Stimulated activated CD4-positive, alpha-beta T cell treated with anti-CD3 and anti-CD28 coated beads, TNF-alpha, amount 100 ng/mL, for 4 hours (primary cell): ENCODE results near the gene FYCO1.

Experiments
- DNase-seq, 3 experiments: peaks; one replicate each; pipeline ENCODE4 v3.0.0-alpha.2; 2020; ENCODE audit warnings: low read depth in 3 of 3

FYCO1 gene

DNA sequence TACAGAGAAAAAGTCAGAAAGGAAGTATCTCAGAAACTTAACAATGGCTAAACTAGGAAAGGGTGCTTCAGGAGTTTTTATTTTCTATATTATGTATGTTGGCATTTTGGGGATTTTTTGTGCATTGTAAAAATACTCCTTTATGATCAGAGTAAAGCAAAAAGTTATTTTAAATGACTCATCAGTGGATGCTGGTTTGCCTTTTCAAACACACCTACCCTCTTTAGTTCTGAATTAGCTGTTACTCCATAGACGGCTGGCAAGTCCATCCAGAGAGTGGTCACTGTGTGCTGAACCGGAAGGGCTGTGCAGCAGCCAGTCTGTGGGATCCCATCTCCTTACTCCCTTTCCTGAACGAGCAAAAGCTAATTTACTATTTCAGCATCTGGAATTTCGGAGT, 108.3 kb downstream of the FYCO1 start:
- DNase-seq, result no peak

DNA sequence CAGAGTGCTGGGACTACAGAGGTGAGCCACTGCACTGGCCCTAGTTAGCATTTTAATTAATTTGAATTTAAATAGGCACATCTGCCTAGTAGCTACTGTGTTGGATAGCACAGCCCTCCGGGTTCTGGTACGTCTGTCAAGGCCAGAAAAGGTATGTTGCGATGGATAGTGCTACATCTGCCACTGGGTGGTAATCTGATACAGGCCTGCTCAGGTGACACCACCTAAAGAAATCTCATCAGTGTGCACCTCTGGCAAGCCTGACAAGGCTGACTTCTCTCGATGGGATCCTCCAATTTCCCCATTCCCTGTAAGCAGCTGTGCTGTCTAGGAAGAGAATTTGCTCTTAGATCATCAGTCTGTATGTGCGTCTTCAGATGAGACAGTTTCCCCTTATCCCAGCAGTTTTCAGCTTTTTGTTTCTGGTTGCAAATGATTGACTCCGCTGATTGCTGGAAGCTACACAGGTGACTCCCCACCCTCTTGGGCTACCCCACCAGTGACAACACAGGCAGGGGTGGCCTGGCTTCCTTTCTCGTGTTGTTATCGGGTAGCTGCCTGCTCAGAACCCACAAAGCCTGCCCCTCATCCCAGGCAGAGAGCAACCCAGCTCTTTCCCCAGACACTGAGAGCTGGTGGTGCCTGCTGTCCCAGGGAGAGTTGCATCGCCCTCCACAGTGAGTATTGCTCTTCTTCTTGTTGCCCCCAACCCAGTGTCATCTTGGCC, 109.5 kb downstream of the FYCO1 start, which contains the start of gene CCR9:
CCR9 (plus strand) TSS at position 565 of the 727 bp plus-strand sequence. CDS start 8,391 bp downstream, outside the sequence.
- DNase-seq, result no peak

DNA sequence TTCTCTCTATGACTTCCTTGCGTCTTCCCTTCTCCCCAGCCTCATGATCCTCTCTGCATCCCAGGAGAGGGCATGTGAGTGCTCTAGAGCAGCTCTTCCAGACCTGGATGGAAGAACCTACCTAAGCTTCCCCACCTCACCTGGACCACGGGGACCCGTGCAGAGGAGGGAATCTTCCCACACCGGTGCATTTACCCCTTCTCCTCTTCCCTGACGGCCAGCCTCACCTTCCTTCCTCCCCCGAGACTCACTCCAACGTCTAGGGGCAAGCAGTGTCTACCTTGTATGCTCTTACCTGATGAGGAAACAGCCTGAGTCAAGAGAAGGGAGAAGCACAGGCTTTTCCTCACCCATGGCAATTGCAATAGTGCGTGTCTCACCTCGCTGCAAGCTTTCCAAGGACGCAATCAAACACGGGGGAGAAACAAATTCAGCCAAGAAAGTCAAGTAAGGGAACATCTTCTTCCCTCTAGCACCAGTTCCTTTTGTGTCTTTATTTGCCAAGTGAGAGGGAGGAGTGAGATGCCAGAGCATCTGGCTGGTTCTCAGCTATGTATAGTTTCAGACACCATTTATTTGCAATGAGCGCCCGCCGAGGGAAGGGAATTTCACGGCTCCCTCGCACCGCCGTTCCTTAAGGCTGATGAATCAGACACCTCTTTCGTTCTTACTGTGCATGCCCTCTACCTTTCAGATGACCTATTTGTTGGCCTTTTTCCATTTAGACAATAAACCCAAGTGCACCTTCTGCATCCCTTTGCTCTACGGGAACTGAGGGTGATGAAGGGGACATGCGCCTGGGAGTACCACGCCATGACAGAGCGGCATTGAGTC, 111.0 kb downstream of the FYCO1 start:
- DNase-seq, result no peak

DNA sequence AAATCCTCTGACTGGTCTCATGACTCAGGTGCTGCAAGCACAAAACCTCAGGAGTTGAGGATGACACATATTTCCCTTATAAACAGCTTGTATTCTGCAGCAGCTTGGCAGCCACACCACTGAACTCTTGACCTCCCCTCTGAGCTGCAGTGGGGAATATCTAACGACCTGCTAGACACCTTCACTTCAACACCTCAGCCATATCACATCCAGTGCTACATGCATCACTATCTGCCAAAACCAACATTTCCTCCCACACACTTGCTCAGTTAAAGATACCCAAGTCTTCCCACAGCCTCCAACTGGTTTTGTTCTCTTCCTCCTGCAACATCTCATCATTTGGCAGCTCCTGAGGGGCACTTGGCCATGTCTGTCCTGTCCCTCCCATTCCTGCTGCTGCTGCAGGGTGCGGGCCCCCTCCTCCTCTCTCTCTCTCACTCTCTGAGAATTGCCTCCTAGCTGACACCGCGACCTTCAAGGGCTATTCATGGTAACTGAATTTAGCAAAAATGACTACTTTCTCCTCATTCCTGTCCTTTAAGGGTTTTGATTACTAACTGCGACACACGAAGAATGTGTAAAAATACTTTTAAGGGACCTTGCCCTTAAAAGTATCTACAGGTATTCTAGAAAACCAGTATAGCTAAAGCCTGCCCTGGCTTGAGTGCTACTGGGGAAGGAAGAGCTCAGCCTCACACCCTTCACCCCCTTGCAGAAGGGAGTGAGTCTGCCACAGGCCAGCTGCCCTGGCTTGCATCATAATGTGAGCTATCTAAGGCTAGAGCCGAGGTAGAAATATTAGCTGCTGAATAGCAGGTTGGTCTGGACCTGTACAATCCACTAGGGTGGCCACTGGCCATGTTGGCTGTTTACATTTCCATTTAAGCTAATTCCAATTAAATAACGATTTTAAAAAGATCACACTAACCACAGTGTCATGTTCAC, 114.3 kb downstream of the FYCO1 start:
- peak in 1 of 3 experiments; percentile 28 for DNase-seq

DNA sequence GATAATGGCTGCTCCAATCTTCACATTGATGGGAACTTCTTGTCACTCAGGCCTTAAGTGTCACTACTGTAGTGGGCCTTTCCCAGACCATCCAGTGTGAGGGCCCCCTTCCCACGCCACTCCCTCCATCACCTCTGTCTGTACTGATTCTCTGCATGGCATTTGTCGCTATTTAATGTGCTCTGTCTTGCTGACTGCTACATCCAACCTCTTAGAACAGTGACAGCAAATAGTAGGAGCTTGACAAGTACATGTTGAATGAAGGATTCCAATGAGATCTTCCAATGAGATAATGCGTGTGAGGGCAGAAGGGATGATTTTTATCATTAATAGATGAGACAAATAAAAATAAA, 114.9 kb downstream of the FYCO1 start:
- DNase-seq, result no peak

DNA sequence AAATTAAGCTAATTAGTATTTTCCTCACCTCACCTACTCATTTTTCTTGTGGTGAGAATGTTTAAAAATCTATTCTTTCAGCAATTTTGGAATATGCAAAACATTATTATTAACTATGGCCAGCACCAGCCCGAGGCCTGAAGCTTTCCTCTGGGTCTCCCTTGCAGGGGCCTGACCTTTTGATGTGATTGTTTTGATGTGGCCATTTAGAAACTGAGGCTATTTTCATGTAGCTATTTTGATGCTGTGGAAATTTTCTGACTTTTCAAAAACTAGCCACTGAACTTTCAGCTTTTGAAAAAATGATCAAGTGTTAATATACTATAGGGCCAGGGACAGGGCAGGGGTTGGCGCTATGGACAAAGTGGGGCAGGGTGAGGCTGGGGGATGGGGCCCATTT, 117.5 kb downstream of the FYCO1 start:
- DNase-seq, result no peak

DNA sequence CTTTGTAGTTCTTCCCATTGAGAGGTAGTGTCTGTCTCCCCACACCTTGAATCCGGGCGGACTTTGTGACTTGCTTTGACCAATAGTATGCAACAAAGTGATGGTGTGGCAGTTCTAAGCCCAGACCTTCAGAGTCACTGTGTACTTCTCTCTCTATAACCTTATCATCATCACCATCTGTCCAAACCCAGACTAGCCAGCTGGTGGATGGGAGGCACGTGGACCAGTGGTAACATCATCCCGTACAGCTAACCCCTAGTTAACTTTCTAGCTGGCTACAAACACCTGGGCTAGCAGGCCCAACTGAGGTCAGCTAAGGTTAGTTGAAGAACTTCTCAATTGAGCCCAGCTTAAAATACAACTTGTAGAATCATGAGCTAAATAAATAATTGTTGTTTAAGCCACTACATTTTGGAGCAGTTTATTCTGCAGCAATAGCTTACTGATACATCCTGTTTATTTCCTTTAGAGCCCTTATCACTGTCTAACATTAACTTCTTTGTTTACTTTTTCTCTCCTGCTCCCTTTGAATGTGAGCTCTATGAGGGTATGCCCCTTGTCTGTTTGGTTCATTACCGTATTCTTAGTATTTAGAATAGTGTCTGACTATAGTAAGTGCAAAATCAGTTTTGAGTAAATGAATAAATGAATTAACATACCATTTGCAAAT, 120.8 kb downstream of the FYCO1 start:
- no peak for DNase-seq

DNA sequence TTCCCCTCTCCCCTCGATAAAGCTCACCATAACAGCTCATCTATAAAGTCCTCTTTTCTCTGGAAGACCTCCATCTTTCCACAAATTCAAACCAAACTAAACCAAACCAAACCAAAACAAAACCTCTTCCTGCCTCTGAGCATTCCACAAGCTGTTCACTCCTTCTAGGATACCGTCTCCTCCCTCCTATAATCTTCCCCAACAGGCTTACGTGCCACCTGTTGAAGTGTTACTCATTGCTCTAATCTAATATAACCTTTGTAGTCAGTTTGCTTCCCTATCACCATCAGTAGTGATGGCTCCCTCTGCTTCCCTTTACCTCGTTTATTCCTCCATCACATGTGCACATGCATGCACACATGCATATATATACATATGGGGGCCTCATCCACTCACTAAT, 122.0 kb downstream of the FYCO1 start:
- no peak for DNase-seq

DNA sequence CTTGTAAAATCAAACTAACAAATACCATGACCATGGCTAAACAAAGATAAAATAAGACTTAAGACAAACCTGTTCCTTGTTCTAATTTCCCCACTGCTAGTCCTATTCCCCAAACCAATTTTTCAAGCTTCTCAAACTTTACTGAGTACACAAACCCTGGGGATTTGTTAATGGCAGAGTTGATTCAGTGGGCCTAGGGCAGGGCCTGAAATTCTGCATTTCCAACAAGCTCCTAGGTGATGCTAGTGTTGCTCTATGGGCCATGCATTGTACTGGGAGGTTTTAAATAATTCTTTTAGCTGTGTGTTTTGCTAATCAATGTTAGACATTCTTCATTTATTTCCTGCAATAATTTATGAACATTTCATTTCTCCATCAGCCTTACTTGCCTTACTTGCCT, 122.6 kb downstream of the FYCO1 start:
- DNase-seq, result no peak

GRCh38 chr3:45872569-45872968, 123.1 kb downstream of the FYCO1 start:
- no peak for DNase-seq

DNA sequence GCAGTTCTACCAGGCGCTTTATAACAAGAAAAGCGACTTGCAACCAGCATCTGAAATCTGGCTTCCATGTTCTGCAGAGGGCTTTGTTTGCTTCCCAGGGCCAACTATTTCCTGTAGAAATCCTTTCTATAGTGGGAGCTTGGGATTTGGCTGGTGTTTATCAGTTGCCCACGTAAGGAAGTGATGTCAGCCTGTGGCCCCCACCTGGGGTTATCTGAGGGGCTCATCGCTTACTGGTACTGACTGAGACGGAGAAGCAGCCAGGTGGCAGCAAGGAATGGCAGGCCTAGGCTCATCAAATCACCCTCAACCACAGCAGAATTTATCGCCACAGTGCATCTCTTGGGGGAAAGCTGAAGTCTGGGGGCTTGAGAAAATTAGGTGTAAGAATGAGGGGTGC, 123.8 kb downstream of the FYCO1 start:
- DNase-seq, result no peak

- peak; percentile 8 to 33 (median 15) for DNase-seq
Measured at GRCh38 chr3:45870099-45870498, 125.5 kb downstream of the FYCO1 start.

DNA sequence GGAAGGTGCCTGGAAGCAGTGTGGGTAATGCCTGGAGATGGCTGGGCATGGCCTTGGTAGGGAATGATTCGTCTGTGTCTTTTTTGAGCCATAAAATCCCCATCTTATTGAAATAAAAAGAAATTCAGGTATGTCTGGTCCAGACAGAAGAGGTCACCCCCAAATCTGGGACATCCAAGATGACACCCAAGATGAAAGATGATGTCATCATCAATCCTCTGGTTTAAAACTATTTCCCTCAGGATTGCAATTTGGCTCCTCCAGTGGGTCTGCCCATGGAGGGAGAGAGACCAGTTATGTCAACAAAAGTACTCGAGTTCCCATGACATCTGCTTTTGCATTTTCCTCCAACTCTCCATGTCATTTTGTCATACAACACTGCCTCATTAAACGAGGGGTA, 126.0 kb downstream of the FYCO1 start:
- DNase-seq, result no peak

GRCh38 chr3:45868650-45869049, 127.0 kb downstream of the FYCO1 start:
- no peak for DNase-seq

DNA sequence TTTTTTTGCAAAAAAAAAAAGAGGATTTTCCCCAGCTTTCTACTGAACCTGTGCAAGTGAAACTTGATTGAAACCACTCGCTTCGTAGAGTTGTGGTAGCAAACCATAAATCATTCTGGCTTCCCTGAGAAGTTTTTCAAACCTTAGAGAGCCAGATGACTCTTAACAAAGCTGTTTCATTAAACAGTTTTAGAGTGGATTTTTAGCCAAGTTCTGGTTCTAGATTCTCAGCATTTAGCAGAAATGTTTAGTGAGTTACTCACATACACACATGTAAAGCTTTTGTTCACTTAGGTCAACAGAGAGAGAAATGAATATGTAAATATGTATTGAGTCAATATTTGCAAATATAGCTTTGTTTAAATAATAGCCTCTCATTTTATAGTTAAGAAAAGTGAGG, 127.4 kb downstream of the FYCO1 start:
- DNase-seq, result no peak
